Choroid plexus epithelial cell (primary cell): Measurements from ENCODE around the gene CKM.
"Not testable (repeated sequence)": the region's sequence is repeated elsewhere in the genome, so short reads cannot be mapped to it uniquely, and the experiment has no call there.

Experiments used
- DNase-seq: peaks from one replicate; pipeline ENCODE4 v3.0.0-alpha.2; 2010; ENCODE audit warnings: low read depth
- H3K4me3 ChIP-seq: 2 replicates; pipeline ENCODE4 v1.5.1; 2011; ENCODE audit warnings: low read depth, mild to moderate bottlenecking, control low read depth, low read length, moderate library complexity
- CTCF ChIP-seq: conservative IDR thresholded peaks from 2 replicates; pipeline ENCODE4 v1.5.1; 2011; ENCODE audit warnings: low read depth, mild to moderate bottlenecking, control low read depth, inconsistent platforms, low read length, moderate library complexity

CKM gene

GRCh38 chr19:45344621-45345505 lies 22.2 kb upstream of the CKM start:
- no peak overlapping the region for H3K4me3 ChIP-seq
- no peak for DNase-seq
- no peak for TF ChIP-seq CTCF

- TF ChIP-seq CTCF: no peak
- DNase-seq: no peak
- H3K4me3 ChIP-seq: no peak overlapping the region
These were observed 20.2 kb upstream of the CKM start for GRCh38 chr19:45342911-45343310.

GRCh38 chr19:45340899-45341453 lies 18.3 kb upstream of the CKM start:
- no peak for TF ChIP-seq CTCF
- DNase-seq: peak; percentile 13
- no peak overlapping the region for H3K4me3 ChIP-seq

- no peak for TF ChIP-seq CTCF
- DNase-seq: no peak
- H3K4me3 ChIP-seq: no peak within 1 kb of the TSS
These were observed 17.7 kb upstream of the CKM start, which contains the start of gene KLC3 for GRCh38 chr19:45340232-45340898. Gene KLC3, plus strand, starts transcription at chr19:45340750. Its CDS starts 4,792 bp downstream, at chr19:45345542.

GRCh38 chr19:45339629-45340028 lies 17.0 kb upstream of the CKM start:
- TF ChIP-seq CTCF: no peak
- H3K4me3 ChIP-seq: no peak overlapping the region
- DNase-seq: no peak

- no peak for DNase-seq
- H3K4me3 ChIP-seq: no peak overlapping the region
- TF ChIP-seq CTCF: no peak
These were observed 14.1 kb upstream of the CKM start for GRCh38 chr19:45336696-45337251.

- DNase-seq, H3K4me3 ChIP-seq: not testable (repeated sequence)
These were observed 12.2 kb upstream of the CKM start for GRCh38 chr19:45334881-45335280.
